Measurements from ENCODE around the gene SERPINB6.

The SERPINB6 gene

DNA sequence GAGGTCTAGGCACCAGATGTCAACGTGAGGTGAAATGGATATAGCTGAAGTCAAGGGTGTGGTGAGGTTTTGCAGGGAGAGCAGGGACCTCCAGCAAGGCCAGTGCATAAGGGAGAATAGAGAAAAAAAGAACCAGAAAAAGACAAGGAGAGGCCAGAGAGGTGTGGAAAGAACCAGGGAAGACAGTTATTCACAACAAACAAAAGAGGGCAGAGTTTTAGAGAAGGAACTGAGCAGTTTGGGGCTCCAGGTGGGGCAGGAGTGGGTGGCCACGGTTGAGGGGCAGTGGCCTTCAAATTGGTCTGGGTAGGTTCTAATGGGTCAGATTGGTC, 16.7 kb upstream of the SERPINB6 start:
- ChIA-PET CTCF (interaction anchor here (1.0 to 5.1 kb wide), 17 partner anchors 10 to 249 kb away, joined by 3 to 44 read pairs (median 4); partner anchors contain the start of genes NQO2, RIPK1 and SERPINB9), POLR2A (interaction anchor here (0.6 to 2.5 kb wide), 2 partner anchors 76 to 223 kb away, joined by 3 to 12 read pairs; partner anchors contain the start of gene WRNIP1)
- TF ChIP-seq, protein P1, sequence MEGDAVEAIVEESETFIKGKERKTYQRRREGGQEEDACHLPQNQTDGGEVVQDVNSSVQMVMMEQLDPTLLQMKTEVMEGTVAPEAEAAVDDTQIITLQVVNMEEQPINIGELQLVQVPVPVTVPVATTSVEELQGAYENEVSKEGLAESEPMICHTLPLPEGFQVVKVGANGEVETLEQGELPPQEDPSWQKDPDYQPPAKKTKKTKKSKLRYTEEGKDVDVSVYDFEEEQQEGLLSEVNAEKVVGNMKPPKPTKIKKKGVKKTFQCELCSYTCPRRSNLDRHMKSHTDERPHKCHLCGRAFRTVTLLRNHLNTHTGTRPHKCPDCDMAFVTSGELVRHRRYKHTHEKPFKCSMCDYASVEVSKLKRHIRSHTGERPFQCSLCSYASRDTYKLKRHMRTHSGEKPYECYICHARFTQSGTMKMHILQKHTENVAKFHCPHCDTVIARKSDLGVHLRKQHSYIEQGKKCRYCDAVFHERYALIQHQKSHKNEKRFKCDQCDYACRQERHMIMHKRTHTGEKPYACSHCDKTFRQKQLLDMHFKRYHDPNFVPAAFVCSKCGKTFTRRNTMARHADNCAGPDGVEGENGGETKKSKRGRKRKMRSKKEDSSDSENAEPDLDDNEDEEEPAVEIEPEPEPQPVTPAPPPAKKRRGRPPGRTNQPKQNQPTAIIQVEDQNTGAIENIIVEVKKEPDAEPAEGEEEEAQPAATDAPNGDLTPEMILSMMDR (IDR thresholded peaks at IDR 0.05; ENCODE audit: control extremely low read depth, extremely low read depth, low read depth, missing control alignments): no peak
- no peak for DNase-seq (ENCODE audit: extremely low spot score)

GRCh38 chr6:2986722-2987221, 15.4 kb upstream of the SERPINB6 start:
- ChIA-PET POLR2A (no interaction called here), CTCF (interaction anchor here (0.7 to 5.1 kb wide), 17 partner anchors 10 to 1390 kb away, joined by 3 to 44 read pairs (median 4); partner anchors contain the start of genes NQO2, RIPK1 and SERPINB6)
- DNase-seq (ENCODE audit: extremely low spot score): no peak
- TF ChIP-seq, protein P1 (IDR thresholded peaks at IDR 0.05; ENCODE audit: control extremely low read depth, extremely low read depth, low read depth, missing control alignments): no peak

DNA sequence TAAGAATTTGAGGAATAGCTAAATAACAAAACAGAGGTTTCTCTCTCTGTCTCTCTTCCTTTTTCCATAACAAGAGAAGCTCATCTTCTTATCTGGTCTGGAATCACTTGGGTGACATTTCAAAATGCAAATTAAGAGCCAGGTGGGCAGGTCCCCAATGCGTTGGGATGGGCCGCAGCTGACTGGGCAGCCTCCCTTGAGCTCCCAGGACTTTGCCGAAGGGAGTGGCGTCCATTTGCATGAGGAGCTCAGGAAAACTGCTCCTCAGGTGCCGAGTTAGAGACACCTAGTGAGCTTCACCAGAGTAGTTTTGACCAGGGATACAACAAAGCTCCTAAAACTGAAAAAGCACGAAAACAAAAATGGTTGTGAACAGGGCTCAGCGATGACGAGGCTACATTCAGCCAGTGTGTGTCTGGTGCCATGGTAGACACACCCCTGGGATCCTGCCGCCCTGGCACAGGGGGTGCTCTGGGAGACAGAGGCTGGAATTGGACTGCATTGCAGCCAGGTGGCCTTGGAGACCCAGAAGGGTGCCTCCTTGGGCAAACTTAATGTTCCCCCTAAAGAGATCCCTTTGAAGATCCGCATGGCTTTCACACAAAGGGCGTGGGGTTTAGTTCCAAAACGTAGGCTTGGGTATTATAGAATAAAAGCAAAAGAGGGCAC, 13.5 kb upstream of the SERPINB6 start:
- TF ChIP-seq, protein P1 (IDR thresholded peaks at IDR 0.05; ENCODE audit: control extremely low read depth, extremely low read depth, low read depth, missing control alignments): no peak
- no peak for DNase-seq (ENCODE audit: extremely low spot score)
- ChIA-PET POLR2A (interaction anchor here (0.6 kb wide), 1 partner anchor 10 kb away, joined by 4 read pairs; no protein-coding TSS in a partner anchor), CTCF (interaction anchor here (0.7 to 2.6 kb wide), 6 partner anchors 9 to 139 kb away, joined by 3 to 6 read pairs (median 4); no protein-coding TSS in a partner anchor)

DNA sequence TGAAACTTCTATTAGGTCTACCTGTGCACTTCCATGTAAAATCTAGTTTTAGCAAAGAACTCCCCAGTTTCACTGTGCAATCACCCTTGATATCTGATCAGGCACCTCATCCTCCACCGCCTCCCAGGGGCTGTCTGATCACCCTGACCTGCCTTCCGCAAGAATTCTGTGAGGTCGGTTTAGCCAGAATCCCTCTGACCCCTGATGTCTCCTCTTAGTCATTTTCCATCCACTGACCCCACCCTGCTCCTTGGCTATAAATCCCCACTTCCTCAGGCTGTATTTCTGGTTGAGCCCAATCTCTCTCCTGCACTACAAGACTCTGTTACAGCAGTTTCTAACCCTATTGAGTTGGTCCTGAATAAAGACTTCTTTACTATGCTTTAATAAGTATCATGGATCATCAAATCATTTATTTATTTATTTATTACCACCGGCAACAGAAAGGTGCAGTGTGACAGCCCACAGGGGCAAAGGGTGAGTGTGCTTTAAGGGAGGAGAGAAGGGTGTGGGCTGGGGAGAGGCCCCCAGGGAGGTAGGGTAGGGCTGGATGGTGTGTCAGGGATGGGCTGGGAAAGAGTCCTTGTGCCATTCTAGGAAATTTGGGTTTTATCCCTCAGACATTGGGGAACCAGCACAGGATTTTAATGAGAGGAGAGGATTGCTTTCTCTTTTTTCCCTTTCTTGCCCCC, 11.2 kb upstream of the SERPINB6 start:
- CTCF ChIA-PET: interaction anchor here (1.3 to 3.1 kb wide), 3 partner anchors 19 to 31 kb away, joined by 4 to 7 read pairs (median 6); no protein-coding TSS in a partner anchor
- TF ChIP-seq, protein P1 (IDR thresholded peaks at IDR 0.05; ENCODE audit: control extremely low read depth, extremely low read depth, low read depth, missing control alignments): no peak
- POLR2A ChIA-PET: no interaction called here
- no peak for DNase-seq (ENCODE audit: extremely low spot score)

GRCh38 chr6:2980465-2980855, 9.1 kb upstream of the SERPINB6 start:
- no peak for DNase-seq (ENCODE audit: extremely low spot score)
- CTCF ChIA-PET: interaction anchor here (1.1 to 3.1 kb wide), 5 partner anchors 9 to 189 kb away, joined by 3 to 7 read pairs (median 5); no protein-coding TSS in a partner anchor
- POLR2A ChIA-PET: no interaction called here
- TF ChIP-seq, protein P1 (IDR thresholded peaks at IDR 0.05; ENCODE audit: control extremely low read depth, extremely low read depth, low read depth, missing control alignments): no peak

DNA sequence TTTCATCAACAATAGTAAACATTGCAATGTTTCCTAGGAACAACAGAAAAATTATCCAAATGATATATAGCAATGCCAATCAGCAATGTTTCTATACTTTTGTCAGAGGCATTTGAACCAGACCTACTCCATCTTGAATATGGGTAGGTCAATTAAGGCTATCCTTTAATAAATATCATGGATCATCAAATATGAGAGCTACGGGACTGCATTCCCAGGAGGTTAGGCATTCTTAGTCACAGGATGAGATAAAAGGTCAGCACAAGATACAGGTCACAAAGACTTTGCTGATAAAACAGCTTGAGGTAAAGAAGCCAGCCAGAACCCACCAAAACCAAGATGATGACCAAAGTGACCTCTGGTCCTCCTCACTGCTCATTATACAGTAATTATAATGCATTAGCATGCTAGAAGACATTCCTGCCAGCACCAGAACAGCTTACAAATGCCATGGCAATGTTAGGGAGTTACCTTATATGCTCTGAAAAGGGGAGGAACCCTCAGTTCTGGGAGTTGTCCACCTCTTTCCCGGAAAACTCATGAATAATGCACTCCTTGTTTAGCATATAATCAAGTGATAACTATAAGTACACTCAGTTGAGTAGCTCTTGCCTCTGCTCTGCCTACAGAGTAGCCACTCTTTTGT, 8.6 kb upstream of the SERPINB6 start:
- POLR2A ChIA-PET: no interaction called here
- CTCF ChIA-PET: interaction anchor here (1.1 to 3.1 kb wide), 5 partner anchors 9 to 41 kb away, joined by 3 to 7 read pairs (median 5); no protein-coding TSS in a partner anchor
- no peak for DNase-seq (ENCODE audit: extremely low spot score)
- TF ChIP-seq, protein P1 (IDR thresholded peaks at IDR 0.05; ENCODE audit: control extremely low read depth, extremely low read depth, low read depth, missing control alignments): no peak
